Medulla oblongata (tissue), 1 donor: ENCODE results near the gene TRDMT1.

Experiments used
- DNase-seq: peaks from one replicate; pipeline ENCODE4 v3.0.0-alpha.2; 2015; ENCODE audit errors: extremely low spot score

TRDMT1 gene

DNA sequence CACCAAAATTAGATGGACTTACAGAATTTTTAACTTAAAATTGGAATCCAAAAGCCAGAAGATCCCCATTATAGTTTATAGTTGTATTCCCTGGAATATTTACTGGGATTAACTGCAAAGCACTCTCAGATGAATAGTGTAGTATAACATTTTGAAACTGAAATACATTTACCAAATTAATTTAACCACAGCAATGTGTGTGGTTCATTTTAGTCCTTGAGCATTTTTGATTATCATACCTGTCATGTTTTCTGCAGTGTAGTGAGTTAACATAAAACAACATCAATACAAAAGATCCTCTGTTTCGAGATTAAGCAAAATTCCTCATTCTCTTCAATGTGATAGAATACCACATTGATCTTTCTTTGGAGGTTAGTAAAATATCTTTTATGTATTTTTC is 30.3 kb upstream of the TRDMT1 start:
- DNase-seq: no peak

DNA sequence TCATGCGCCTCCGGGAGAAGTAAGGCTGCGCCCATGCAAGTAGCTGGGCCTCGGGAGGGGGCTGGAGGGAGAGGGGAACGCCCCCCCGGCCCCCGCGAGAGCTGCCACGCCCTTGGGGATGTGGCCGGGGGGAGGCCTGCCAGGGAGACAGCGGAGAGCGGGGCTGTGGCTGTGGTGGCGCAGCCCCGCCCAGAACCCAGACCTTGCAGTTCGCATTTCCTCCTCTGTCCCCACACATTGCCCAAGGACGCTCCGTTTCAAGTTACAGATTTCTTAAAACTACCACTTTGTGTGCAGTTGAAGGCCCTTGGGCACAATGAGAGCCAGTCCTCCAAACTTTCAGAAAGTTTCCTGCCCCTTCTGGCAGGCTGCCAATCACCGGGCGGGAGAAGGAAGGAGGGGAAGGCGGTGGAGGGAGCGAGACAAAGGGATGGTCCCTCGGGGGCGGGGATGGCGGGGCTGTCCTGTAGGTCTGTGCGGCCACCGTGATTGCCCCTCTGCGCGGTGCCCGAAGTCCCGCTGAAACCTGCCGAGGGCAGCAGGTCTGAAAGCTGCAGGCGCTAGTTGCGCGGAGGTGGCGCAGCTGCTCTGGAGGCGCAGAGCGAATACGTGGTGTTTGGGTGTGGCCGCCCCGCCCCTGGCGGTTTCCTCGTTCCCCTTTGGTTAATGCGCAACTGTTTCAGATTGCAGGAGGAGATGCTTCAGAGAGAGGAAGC is 28.7 kb upstream of the TRDMT1 start:
- peak; percentile 45 for DNase-seq

DNA sequence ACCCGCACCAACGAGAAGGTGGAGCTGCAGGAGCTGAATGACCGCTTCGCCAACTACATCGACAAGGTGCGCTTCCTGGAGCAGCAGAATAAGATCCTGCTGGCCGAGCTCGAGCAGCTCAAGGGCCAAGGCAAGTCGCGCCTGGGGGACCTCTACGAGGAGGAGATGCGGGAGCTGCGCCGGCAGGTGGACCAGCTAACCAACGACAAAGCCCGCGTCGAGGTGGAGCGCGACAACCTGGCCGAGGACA is 28.2 kb upstream of the TRDMT1 start:
- DNase-seq: no peak

DNA sequence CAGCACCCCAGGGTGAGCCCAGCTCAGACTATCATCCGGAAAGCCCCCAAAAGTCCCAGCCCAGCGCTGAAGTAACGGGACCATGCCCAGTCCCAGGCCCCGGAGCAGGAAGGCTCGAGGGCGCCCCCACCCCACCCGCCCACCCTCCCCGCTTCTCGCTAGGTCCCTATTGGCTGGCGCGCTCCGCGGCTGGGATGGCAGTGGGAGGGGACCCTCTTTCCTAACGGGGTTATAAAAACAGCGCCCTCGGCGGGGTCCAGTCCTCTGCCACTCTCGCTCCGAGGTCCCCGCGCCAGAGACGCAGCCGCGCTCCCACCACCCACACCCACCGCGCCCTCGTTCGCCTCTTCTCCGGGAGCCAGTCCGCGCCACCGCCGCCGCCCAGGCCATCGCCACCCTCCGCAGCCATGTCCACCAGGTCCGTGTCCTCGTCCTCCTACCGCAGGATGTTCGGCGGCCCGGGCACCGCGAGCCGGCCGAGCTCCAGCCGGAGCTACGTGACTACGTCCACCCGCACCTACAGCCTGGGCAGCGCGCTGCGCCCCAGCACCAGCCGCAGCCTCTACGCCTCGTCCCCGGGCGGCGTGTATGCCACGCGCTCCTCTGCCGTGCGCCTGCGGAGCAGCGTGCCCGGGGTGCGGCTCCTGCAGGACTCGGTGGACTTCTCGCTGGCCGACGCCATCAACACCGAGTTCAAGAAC is 27.7 kb upstream of the TRDMT1 start:
- DNase-seq: peak; percentile 78

DNA sequence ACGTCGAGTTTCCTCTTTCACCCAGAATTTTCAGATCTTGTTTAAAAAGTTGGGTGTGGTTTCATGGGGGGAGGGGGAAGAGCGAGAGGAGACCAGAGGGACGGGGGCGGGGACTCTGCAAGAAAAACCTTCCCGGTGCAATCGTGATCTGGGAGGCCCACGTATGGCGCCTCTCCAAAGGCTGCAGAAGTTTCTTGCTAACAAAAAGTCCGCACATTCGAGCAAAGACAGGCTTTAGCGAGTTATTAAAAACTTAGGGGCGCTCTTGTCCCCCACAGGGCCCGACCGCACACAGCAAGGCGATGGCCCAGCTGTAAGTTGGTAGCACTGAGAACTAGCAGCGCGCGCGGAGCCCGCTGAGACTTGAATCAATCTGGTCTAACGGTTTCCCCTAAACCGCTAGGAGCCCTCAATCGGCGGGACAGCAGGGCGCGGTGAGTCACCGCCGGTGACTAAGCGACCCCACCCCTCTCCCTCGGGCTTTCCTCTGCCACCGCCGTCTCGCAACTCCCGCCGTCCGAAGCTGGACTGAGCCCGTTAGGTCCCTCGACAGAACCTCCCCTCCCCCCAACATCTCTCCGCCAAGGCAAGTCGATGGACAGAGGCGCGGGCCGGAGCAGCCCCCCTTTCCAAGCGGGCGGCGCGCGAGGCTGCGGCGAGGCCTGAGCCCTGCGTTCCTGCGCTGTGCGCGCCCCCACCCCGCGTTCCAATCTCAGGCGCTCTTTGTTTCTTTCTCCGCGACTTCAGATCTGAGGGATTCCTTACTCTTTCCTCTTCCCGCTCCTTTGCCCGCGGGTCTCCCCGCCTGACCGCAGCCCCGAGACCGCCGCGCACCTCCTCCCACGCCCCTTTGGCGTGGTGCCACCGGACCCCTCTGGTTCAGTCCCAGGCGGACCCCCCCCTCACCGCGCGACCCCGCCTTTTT is 26.9 kb upstream of the TRDMT1 start, which contains the start of gene VIM:
TSS of gene VIM (plus strand) at position 151 of the 925 bp plus-strand sequence. CDS start 1,182 bp downstream, outside the sequence.
- peak; percentile 54 for DNase-seq

DNA sequence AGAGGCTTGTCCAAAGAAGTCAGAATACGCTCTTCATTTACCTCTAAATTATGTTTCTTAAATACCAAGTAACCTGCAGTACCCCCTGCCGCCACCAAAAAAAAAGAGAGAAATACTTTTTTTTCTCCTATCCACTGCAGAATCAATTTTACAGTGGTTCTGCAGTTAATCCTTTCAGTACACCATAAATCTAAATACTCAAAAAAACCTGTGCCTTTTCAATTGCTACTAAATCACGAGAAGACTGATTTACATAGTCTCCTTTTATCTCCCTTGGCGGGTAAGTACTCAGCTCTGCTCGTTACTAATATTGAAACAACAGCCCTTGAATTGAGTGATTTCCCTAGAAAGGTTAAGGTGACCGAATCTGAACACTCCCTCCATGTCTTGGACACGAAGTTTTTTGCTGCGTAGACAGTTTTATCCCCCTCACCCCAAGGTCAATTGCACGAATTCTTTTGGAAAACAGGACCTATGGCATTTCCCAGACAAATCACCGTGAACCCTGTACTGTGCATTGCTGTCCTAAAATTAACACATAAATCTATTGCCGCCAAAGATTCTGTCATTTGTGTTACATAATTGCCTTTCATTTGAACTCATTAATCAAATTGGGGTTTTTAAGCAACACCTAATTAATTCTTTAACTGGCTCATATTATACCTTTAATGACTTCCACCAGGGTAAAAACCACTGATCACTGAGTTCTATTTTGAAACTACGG is 26.1 kb upstream of the TRDMT1 start:
- peak; percentile 24 for DNase-seq

DNA sequence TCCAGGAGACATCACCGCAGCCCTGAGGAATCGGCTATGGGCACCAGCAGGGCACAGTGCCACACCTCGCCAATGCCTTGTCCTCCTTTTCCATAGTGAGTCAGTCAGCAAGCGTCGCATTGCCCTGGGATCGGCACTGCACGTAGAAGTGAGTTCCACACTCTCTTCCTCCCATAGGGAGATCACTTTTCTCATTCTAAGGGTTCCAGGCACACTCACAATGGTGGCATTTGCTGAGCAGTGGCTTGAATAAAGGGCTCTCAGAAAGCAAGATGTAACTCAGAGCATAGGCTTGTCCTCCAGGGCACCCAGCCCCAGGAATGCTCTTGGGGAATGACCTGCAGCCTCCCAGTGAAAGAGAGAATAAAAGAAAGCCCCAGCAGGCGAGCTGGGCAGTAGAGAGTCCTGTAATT is 25.4 kb upstream of the TRDMT1 start:
- DNase-seq: no peak

DNA sequence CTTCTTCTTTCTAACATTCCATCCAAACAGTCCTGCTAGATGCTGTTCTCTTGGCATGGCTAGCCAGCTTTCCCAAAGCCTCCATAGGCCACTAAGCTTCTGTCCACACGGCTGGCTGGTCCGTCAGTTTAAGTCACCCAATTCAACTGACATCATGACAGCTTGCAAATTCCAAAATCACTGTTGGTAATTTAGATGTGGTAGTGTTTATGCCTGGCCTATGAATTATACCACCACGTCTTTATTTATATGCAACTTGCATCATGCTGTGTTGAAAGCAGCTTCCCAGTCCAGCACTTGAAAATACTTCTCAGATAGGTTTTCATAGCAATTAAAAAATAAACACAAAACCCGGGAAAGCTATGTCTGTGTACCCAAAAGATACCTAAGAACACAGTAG is 24.3 kb upstream of the TRDMT1 start:
- no peak for DNase-seq

DNA sequence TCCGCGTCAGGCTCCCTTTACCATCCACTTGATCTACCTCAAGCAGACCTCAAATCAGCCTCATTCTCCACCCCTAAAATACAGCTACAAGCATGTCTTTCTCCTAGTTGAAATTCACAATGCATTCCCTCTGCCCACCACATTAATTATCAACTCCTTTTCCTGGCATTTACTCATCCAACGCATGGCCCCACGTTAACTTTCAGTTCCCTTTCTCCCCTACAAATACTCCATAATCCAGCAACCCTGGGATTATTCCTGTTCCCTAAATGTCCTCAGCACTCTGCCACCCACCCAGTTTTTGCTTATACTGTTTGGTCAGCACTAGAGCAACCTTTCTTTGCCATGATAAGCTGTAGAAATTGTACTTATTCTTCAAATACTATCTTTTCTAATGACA is 20.9 kb upstream of the TRDMT1 start:
- DNase-seq: no peak

DNA sequence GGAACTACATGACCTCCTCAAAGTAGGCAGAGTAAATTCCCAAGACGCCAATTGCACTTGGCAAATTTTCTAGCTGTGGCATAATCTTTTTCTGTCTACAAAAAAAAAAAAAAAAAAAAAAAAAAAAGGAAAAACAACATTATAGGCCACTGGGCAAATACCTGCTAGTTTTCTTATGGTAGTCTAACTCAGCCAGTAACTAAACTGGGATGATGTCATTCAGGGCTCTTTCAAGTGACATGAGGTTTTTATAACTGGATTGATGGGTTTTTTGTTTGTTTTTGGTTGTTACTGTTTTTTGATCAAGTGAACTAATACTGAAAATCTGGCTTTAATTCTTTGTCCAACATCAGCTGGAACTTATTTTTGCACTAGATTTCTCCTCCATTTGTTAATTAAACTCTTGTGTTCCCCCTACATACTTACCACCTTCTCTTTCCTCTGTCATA is 19.2 kb upstream of the TRDMT1 start:
- no peak for DNase-seq

DNA sequence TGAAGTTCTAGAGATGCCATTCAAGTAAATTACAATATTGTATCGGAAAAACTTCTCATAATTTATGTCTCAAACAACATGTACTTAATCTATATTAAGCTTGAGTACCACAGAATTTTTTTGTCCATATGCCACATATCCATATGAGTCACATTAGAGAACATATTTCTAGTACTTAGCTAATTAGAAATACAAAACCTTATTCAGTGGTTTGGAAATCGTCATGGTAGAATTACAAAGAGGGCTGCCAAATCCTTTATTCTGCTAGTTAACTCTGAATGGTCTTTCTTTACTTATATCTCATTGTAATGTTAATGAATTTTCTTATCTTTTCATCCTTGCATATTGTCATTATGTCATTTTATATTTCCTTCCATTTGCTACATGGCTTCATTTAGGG is 17.6 kb upstream of the TRDMT1 start:
- no peak for DNase-seq

DNA sequence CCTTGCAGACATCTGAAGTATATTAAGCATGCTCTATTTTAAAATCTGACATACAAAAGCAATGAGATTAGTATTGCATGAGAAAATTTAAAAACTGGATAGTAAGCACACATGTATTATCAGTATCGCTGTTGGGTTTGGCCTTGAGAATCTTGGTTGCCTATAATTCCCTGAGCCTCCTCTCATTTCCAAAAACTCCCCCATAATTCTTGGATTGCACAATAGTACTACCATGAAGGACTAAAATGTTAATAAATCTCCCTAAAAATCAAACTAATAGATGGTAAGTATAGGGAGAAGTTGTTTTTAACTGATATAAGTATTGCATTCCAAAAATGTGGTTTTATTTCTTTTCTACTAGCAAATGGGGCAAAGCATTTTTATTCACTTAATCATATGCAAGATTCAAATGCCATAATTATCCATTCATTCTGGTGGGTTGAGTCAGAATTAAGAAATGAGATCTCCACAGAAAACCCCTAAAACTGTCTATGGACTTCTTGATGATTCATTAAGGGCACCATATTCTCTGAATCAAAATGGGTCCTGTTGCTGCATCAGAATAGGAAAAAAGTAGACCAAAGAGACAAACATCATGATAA is 16.3 kb upstream of the TRDMT1 start:
- DNase-seq: no peak

DNA sequence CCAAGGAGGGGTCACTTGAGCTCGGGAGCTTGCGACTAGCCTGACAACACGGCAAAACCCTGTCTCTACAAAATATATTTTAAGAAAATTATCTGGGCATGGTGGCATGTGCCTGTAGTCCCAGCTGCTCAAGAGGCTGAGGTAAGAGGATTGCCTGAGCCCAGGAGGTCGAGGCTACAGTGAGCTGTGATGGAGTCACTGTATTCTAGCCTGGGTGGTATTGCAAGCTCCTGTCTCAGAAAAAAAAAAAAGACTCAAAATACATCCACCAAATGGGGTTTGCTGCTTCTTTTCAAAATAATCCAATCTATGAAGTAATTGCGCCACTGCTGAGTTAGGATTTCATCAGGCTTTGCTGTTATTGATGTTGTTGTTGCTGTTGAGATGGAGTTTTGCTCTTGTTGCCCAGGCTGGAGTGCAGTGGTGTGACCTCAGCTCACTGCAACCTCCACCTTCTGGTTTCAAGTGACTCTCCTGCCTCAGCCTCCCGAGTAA is 15.5 kb upstream of the TRDMT1 start:
- DNase-seq: no peak

DNA sequence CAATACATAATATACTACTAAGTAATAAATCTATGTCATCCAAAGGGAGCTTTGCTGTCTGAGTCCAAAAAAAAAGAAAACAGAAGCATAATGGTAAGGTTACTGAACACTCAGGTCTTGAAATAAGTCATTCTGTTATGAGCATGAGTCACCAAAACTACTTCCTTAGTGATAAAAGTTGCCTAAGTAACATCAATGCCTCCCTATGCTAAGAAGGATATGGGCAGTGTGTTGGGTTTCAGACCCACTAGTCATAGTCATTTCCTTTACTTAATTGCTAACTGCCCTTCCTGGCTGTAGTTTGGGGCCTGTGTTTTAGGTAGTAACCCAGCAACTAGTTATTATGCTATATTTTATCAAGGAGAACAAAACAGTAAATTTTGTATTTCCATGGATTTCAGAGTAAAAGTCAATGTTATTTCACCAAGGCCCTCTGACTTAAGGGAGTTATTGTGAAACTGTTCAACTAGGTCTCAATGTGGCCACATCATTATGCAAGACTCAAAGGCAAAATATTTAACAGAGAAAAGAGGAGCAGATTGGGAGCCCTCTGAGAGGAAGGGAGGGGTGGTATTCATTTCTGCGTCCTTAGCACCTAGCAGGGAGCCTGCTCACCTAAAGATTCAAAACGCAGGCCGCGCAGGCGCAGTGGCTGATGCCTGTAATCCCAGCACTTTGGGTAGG is 14.9 kb upstream of the TRDMT1 start:
- no peak for DNase-seq

DNA sequence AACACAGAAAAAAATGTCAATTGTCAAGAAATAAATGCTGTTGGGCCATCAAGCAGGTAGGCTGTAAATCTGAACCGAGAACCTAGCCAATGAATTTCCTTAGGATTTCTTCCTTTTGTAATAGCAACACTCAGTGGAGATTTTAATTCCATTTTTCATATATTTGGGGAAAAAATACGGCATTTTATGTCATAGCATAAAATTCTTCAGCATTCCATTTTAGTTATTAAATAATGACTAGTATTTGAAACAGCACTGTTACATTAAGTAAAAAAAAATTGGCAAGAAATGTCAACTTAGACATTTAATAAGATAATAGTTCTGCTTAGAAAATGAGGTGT is 14.3 kb upstream of the TRDMT1 start:
- no peak for DNase-seq

DNA sequence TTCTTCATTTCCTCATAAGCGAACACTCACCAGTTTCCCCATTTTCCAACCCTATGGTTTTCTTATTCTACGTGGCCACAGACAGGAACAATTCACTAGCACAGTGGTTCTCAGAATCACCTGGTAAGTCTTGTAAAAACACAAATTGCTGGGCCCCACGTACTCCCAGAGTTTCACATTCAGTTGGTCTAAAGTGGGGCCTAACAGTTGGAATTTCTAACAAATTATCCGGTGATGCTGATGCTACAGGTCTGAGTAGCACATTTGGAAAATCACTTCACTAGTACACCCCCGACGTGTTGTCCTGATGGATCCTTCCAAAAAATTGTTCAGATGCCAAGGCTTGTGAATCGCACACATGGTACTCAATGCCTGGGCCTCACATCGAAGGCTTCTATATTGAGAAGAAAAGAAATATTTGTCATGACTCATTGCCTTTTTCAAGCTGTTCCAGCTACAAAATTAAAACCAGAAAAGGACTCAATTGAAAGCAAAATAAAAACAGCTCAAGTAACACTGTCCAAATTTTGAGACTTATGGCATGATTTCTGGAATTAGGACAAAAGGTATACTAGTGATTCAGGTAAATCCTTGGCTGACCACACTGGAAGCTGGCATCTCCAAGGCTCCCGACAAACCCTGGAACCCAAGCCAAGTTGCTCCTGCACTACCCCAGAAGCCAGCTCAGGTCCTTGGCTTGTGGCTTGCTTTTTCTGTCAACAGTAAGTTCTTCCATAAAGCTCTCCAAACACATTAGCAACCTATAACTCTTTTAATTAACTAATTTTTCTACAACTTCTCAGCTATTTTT is 13.7 kb upstream of the TRDMT1 start:
- DNase-seq: no peak

DNA sequence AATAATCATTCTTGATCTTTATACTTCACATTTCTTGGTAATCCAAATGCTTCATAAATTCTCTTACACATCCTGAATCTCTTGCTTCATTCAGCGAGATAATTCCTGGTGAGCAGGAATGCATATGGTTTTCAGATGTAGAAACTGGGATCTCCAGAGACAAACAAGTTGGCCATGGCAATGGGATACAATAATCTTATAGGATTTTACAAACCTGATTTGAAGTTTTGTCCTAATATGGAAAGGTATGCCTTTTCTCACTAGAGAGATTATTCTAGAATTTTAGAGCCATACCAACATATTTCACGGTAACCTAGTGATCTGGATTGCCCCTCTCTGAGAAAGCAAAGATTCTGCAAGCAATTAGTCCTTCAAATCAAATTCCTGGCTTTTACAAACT is 13.1 kb upstream of the TRDMT1 start:
- no peak for DNase-seq

DNA sequence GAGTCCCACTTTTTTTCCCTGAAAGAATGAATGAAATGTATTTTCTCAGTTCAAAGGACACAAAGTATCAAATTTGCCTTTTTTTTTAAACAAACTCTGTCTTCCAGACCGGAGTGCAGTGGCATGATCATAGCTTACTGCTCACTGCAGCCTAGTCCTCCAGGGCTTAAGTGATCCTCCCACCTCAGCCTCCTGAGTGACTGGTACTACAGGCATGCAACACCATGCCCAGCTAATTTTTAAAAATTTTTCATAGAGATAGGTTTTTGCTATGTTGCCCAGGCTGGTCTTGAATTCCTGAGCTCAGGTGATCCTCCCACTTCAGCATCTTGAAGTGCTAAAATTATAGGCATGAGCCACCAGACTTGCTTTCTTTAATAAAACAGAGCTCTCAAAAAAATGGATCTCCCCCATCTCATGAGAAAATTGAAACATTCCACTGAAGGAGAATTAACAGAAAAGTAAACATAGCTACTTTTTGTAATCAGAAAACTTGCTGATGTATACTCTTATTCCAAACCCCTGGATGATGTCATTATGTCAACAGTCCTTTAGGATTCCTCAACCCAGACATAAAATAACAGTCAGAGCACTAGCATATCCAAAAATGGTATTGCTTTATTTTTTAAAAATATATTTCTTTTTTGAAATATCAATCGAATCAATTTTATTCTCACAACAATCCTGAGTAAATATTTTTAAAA is 12.3 kb upstream of the TRDMT1 start:
- DNase-seq: no peak

DNA sequence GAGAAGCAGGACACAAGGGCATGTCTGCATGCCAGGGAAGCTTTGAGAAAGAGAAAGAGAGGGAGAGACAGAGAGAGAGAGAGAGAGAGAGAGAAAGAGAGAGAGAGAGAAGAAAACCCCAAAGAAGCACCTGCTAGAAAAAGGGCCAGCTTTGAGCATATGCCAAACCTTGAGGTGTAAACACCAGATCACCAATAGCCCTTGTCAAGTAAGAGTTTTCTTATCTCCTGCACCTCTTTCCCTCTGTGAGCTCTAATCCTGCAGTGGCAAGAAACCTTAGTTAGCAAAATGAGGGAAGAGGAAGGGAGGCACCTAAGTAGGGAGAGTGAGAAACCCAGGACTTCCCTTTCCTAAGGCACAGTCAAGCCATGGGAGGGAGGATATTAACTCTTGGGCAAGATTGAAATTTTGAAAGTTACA is 11.3 kb upstream of the TRDMT1 start:
- DNase-seq: no peak
